ENCODE data around the gene EPS15. TPM values are rescaled to one million over a fixed set of nuclear protein-coding genes. Genes with fewer than 3 reads are reported as not detected.

The EPS15 gene
- total RNA-seq, 4 donors from 2014 or later, result 43.8 to 74.0 (median 59.9) TPM

DNA sequence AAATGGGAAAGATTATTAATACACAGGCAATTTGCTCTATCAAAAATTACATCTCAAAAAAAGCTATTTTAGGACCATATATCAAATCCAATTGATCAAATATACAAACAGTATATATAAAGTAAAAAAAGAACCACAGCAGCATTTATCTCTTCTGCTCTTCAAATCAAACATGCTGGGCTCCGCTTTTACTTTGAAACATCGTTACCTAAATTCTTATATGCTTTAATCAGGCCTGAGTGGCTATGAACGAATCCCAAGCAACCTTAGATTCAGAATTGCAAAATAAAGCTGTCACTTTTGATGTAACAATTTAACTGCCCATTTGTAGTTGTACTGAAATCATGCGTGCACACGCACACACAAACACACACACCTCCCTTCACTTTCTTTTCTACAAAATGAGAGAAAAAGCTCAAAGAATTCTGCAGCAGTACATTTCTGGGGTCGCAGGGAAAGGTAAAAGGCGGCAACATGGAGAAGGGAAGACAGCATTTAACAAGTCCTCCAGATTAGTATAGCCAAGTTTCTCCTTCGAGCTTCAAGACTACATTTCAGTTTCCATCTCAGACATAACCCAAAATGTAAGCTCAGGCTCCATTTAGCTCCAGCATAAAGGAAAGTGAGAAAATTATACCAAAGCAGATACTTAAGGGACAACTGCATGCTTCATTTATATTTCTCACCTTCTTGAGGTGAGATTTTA, 96.5 kb downstream of the EPS15 start:
- Histone ChIP-seq H3K4me1 (peaks cover 0 to 4% (median 0%) of the 10 kb centered on the region in 4 donors), H3K36me3 (peaks cover 0 to 6% (median 0%) of the 10 kb centered on the region in 4 donors), H3K27me3 (no peaks in the 10 kb centered on the region), H3K4me3 (no peak overlapping the region), H3K9me3 (no peaks in the 10 kb centered on the region), H3K27ac (peak overlapping the region in 2 of 4 donors; percentile 6 to 15)
- DNase-seq, result no peak
- in situ Hi-C loops (cut with MboI; ENCODE audit: low pct_ligation_motif_present in 1 of 4, low pct_unique_long_range_greater_than_20kb in 1 of 4, low sequenced_read_pairs in 3 of 4), result no loop called here
- 77 to 95% methylated on average over 3 to 8 of the region's 8 CpGs for WGBS, 2 donors (ENCODE audit: low coverage in 1 of 2)
- intact Hi-C loops (cut with DNase I; ENCODE audit: low total_unique reads), result no loop called here
- TF ChIP-seq POLR2A (IDR thresholded peaks at IDR 0.05), result no peak
- TF ChIP-seq POLR2AphosphoS5 (IDR thresholded peaks at IDR 0.05), result no peak
- no peak for TF ChIP-seq EP300 (IDR thresholded peaks at IDR 0.05; ENCODE audit: low read depth)
- TF ChIP-seq, protein P1, sequence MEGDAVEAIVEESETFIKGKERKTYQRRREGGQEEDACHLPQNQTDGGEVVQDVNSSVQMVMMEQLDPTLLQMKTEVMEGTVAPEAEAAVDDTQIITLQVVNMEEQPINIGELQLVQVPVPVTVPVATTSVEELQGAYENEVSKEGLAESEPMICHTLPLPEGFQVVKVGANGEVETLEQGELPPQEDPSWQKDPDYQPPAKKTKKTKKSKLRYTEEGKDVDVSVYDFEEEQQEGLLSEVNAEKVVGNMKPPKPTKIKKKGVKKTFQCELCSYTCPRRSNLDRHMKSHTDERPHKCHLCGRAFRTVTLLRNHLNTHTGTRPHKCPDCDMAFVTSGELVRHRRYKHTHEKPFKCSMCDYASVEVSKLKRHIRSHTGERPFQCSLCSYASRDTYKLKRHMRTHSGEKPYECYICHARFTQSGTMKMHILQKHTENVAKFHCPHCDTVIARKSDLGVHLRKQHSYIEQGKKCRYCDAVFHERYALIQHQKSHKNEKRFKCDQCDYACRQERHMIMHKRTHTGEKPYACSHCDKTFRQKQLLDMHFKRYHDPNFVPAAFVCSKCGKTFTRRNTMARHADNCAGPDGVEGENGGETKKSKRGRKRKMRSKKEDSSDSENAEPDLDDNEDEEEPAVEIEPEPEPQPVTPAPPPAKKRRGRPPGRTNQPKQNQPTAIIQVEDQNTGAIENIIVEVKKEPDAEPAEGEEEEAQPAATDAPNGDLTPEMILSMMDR (IDR thresholded peaks at IDR 0.05), result no peak

GRCh38 chr1:51421964-51422363, 97.1 kb downstream of the EPS15 start:
- H3K27me3 ChIP-seq, result no peaks in the 10 kb centered on the region
- peaks cover 0 to 5% (median 0%) of the 10 kb centered on the region in 4 donors for H3K36me3 ChIP-seq
- intact Hi-C loops (cut with DNase I; ENCODE audit: low total_unique reads) (no loop called here), in situ Hi-C loops (cut with MboI; ENCODE audit: low pct_ligation_motif_present in 1 of 4, low pct_unique_long_range_greater_than_20kb in 1 of 4, low sequenced_read_pairs in 3 of 4) (no loop called here)
- no peaks in the 10 kb centered on the region for H3K9me3 ChIP-seq
- TF ChIP-seq POLR2AphosphoS5 (IDR thresholded peaks at IDR 0.05) (no peak), EP300 (IDR thresholded peaks at IDR 0.05; ENCODE audit: low read depth) (no peak), POLR2A (IDR thresholded peaks at IDR 0.05) (no peak)
- TF ChIP-seq, protein P1 (IDR thresholded peaks at IDR 0.05), result no peak
- no peak overlapping the region for H3K27ac ChIP-seq
- peaks cover 0 to 4% (median 0%) of the 10 kb centered on the region in 4 donors for H3K4me1 ChIP-seq
- no peak for DNase-seq
- no peak overlapping the region for H3K4me3 ChIP-seq

- Histone ChIP-seq H3K36me3 (peaks cover 0 to 5% (median 0%) of the 10 kb centered on the region in 4 donors), H3K27me3 (no peaks in the 10 kb centered on the region), H3K4me1 (peaks cover 0 to 4% (median 0%) of the 10 kb centered on the region in 4 donors), H3K27ac (no peak overlapping the region), H3K4me3 (no peak overlapping the region), H3K9me3 (no peaks in the 10 kb centered on the region)
- WGBS, 2 donors (ENCODE audit: low coverage in 1 of 2), result 75 to 80% methylated on average over 2 of the region's 2 CpGs
- in situ Hi-C loops (cut with MboI; ENCODE audit: low pct_ligation_motif_present in 1 of 4, low pct_unique_long_range_greater_than_20kb in 1 of 4, low sequenced_read_pairs in 3 of 4) (no loop called here), intact Hi-C loops (cut with DNase I; ENCODE audit: low total_unique reads) (no loop called here)
- TF ChIP-seq, protein P1 (IDR thresholded peaks at IDR 0.05), result no peak
- TF ChIP-seq POLR2AphosphoS5 (IDR thresholded peaks at IDR 0.05) (no peak), POLR2A (IDR thresholded peaks at IDR 0.05) (no peak), EP300 (IDR thresholded peaks at IDR 0.05; ENCODE audit: low read depth) (no peak)
- DNase-seq, result no peak
These were observed 98.0 kb downstream of the EPS15 start for GRCh38 chr1:51420867-51421627.

DNA sequence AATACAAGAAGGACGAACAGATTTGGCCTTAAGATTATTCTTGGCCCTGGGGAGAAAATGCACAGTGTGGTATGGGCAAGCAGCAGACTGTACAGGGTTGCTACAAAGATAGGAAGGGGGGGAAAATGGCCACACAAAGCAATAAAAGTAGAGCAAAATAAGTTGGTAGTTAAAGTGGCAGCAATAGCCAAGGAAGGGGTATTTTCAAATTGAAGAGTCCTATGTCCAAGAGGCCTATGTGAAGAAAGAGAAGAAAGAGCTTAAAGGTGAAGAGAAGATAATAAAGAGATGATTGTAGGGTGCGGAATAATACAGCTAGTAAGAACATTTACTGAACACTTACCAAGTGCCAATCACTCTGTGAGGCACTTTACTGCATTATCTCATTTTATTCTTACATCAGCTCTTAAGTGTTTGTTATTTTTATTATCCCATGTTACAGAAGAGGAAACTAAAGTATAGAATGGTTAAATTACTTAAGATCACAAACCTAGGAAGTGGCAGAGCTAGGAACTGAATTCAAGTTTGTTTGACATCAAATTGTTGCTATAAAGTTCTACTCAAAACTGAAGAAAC, 100.6 kb downstream of the EPS15 start:
- Histone ChIP-seq H3K27me3 (no peaks in the 10 kb centered on the region), H3K9me3 (no peaks in the 10 kb centered on the region), H3K4me3 (no peak overlapping the region), H3K4me1 (peaks cover 0 to under 1% (median 0%) of the 10 kb centered on the region in 4 donors), H3K27ac (no peak overlapping the region), H3K36me3 (peaks cover 0 to 5% (median 0%) of the 10 kb centered on the region in 4 donors)
- WGBS, 2 donors (ENCODE audit: low coverage in 1 of 2), result 96 to 97% methylated on average over 2 of the region's 2 CpGs
- in situ Hi-C loops (cut with MboI; ENCODE audit: low pct_ligation_motif_present in 1 of 4, low pct_unique_long_range_greater_than_20kb in 1 of 4, low sequenced_read_pairs in 3 of 4) (no loop called here), intact Hi-C loops (cut with DNase I; ENCODE audit: low total_unique reads) (no loop called here)
- DNase-seq, result no peak
- TF ChIP-seq POLR2AphosphoS5 (IDR thresholded peaks at IDR 0.05) (no peak), POLR2A (IDR thresholded peaks at IDR 0.05) (no peak), EP300 (IDR thresholded peaks at IDR 0.05; ENCODE audit: low read depth) (no peak)
- TF ChIP-seq, protein P1 (IDR thresholded peaks at IDR 0.05), result no peak

Data from transverse colon (tissue), 4 donors.